ENCODE data around the gene CCT3.

CCT3 gene

DNA sequence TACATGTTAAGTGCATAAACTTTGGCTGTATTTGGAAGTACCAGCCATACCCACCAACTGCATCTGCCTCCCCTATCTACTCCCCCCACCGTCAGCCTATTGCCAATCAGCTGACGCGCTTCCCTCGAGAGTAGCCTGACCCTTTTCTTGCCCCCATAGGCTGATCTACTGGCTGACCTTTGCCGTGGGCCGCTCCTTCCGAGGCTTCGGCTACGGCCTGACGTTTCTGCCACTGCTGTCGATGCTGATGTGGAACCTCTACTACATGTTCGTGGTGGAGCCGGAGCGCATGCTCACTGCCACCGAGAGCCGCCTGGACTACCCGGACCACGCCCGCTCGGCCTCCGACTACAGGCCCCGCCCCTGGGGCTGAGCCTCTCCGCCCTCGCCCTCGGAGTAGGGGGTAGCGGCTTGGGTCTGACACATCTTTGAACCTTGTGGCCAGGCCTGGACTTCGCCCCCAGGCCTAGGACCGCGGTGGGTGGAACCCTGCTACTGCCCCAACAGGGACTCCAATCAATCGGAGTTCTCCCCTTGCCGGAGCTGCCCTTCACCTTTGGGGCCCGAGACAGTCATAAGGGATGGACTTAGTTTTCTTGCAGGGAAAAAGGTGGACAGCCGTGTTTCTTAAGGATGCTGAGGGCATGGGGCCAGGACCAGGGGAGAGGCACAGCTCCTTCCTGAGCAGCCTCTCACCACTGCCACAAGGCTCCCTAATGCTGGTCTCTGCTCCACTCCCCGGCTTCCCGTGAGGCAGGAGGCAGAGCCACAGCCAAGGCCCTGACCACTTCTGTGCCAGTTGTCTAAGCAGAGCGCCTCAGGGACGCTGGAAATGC lies 46.6 kb downstream of the CCT3 start:
- H3K4me3 ChIP-seq (ENCODE audit: low read depth, low read length) = peak overlapping the region; percentile 70
- CTCF ChIA-PET = no interaction called here
- POLR2A ChIA-PET = interaction anchor here (1.8 kb wide), 1 partner anchor 8 kb away, joined by 8 read pairs; the partner anchor contains the start of gene SMG5
- TF ChIP-seq, protein P1, sequence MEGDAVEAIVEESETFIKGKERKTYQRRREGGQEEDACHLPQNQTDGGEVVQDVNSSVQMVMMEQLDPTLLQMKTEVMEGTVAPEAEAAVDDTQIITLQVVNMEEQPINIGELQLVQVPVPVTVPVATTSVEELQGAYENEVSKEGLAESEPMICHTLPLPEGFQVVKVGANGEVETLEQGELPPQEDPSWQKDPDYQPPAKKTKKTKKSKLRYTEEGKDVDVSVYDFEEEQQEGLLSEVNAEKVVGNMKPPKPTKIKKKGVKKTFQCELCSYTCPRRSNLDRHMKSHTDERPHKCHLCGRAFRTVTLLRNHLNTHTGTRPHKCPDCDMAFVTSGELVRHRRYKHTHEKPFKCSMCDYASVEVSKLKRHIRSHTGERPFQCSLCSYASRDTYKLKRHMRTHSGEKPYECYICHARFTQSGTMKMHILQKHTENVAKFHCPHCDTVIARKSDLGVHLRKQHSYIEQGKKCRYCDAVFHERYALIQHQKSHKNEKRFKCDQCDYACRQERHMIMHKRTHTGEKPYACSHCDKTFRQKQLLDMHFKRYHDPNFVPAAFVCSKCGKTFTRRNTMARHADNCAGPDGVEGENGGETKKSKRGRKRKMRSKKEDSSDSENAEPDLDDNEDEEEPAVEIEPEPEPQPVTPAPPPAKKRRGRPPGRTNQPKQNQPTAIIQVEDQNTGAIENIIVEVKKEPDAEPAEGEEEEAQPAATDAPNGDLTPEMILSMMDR (IDR thresholded peaks at IDR 0.05; ENCODE audit: insufficient read depth, low read length, missing control alignments) = no peak
- no peak for DNase-seq (ENCODE audit: low read depth, low spot score)

DNA sequence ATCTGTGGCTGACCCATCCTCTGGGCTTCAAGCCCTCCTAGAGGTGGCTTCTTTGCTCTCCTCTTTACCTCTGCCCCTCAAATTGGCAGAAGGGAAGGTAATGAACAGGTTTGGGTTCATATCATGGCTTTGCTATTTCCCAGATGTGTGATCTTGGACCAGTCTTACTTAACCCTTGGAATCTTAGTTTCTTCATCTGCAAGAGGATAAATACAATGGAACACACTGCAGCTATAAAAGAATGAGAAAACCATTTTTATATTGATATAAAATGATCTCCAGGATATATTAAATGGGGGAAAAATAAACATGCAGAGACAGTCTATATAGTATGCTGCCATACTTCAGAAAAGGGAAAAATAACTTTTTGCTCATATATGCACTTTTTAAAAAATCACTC lies 48.2 kb downstream of the CCT3 start:
- no peak for DNase-seq (ENCODE audit: low read depth, low spot score)
- POLR2A ChIA-PET = interaction anchor here (0.6 to 1.1 kb wide), 2 partner anchors 9 to 14 kb away, joined by 3 read pairs; no protein-coding TSS in a partner anchor
- H3K4me3 ChIP-seq (ENCODE audit: low read depth, low read length) = no peak overlapping the region
- TF ChIP-seq, protein P1 (IDR thresholded peaks at IDR 0.05; ENCODE audit: insufficient read depth, low read length, missing control alignments) = no peak
- CTCF ChIA-PET = interaction anchor here (0.9 kb wide), 1 partner anchor 70 kb away, joined by 4 read pairs; no protein-coding TSS in a partner anchor

DNA sequence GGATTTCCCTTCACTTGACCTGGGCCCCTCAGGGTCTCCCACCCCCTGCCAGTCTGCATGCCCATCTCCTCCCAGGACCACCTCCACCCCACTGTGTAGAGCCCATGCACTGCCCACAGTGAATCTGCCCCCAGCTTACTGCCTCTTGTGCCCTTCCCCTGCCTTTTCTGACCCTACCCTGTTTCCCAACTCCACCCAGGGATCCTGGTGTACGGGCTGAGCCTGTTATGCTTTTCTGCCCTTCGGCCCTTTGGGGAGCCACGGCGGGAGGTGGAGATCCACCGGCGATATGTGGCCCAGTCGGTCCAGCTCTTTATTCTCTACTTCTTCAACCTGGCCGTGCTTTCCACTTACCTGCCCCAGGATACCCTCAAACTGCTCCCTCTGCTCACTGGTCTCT lies 52.0 kb downstream of the CCT3 start:
- no peak overlapping the region for H3K4me3 ChIP-seq (ENCODE audit: low read depth, low read length)
- DNase-seq (ENCODE audit: low read depth, low spot score) = no peak
- CTCF ChIA-PET = interaction anchor here (1.2 to 1.6 kb wide), 3 partner anchors 33 to 61 kb away, joined by 3 to 4 read pairs (median 3); no protein-coding TSS in a partner anchor
- POLR2A ChIA-PET = interaction anchor here (0.6 to 1.2 kb wide), 2 partner anchors 11 to 69 kb away, joined by 4 to 6 read pairs; no protein-coding TSS in a partner anchor
- TF ChIP-seq, protein P1 (IDR thresholded peaks at IDR 0.05; ENCODE audit: insufficient read depth, low read length, missing control alignments) = no peak

DNA sequence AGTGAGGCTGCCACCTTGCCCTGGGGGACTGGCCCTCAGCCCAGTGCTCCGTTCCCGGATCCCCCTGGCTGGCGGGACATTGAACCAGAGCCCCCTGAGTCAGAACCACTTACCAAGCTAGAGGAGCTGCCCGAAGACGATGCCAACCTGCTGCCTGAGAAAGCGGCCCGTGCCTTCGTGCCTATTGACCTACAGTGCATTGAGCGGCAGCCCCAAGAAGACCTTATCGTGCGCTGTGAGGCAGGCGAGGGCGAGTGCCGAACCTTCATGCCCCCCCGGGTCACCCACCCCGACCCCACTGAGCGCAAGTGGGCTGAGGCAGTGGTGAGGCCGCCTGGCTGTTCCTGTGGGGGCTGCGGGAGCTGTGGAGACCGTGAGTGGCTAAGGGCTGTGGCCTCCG lies 52.7 kb downstream of the CCT3 start:
- no peak for DNase-seq (ENCODE audit: low read depth, low spot score)
- ChIA-PET POLR2A (interaction anchor here (0.6 to 1.2 kb wide), 3 partner anchors 10 to 68 kb away, joined by 4 to 6 read pairs (median 4); no protein-coding TSS in a partner anchor), CTCF (interaction anchor here (1.2 to 1.6 kb wide), 3 partner anchors 34 to 60 kb away, joined by 3 to 4 read pairs (median 3); no protein-coding TSS in a partner anchor)
- TF ChIP-seq, protein P1 (IDR thresholded peaks at IDR 0.05; ENCODE audit: insufficient read depth, low read length, missing control alignments) = no peak
- no peak overlapping the region for H3K4me3 ChIP-seq (ENCODE audit: low read depth, low read length)

DNA sequence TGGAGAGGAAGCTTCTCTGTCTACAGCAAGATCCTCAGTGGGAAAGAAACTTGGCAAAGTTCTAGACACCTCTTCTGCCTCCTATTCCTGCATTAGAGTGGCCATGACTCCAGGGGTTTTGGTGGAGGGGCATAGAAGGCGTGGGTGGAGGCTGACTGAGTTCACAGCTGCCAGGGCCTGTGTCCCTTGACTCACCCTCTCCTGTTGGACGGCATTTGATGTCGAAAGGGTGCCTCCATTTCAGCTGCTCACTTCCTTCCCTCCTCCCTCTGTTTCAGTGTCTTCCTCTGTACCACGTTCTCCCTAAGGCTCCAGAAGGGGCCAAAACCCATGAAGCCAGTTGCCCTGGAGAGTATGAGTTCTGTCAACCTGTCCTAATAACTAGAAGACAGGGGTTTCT lies 53.3 kb downstream of the CCT3 start:
- POLR2A ChIA-PET = interaction anchor here (1.1 to 1.2 kb wide), 2 partner anchors 10 to 12 kb away, joined by 4 read pairs; no protein-coding TSS in a partner anchor
- CTCF ChIA-PET = interaction anchor here (1.2 kb wide), 2 partner anchors 35 to 60 kb away, joined by 3 read pairs; no protein-coding TSS in a partner anchor
- TF ChIP-seq, protein P1 (IDR thresholded peaks at IDR 0.05; ENCODE audit: insufficient read depth, low read length, missing control alignments) = no peak
- DNase-seq (ENCODE audit: low read depth, low spot score) = no peak
- H3K4me3 ChIP-seq (ENCODE audit: low read depth, low read length) = no peak overlapping the region

DNA sequence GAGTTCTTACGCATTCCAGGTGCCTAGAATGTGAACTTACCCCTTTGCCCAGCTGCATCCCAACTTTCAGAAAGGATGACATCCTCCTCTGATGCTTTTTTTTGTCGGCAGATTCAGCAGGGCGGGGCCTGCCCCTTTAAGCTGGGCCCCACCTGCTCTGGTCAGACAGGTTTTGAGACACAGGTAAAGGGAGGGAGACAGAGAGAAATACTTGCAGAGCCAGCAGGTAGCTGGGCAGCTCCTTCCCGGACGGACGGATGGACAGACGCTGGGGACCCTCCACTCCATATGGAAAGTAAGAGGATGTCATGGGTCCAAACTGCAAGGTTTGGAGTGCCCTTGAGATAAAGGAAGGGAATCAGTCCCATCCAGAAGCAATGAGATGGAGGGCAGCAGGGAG lies 54.0 kb downstream of the CCT3 start, which contains the start of gene TMEM79:
TSS of gene TMEM79 (plus strand) at position 214 of the 400 bp plus-strand sequence. CDS start 902 bp downstream, outside the sequence.
- peak within 1 kb of the TSS; percentile 86 for H3K4me3 ChIP-seq (ENCODE audit: low read depth, low read length)
- ChIA-PET CTCF (interaction anchor here (1.0 to 2.0 kb wide), 5 partner anchors 22 to 59 kb away, joined by 3 to 6 read pairs (median 3); no protein-coding TSS in a partner anchor), POLR2A (interaction anchor here (0.5 to 1.9 kb wide), 3 partner anchors 10 to 19 kb away, joined by 3 to 7 read pairs (median 3); partner anchors contain the start of gene GLMP)
- TF ChIP-seq, protein P1 (IDR thresholded peaks at IDR 0.05; ENCODE audit: insufficient read depth, low read length, missing control alignments) = no peak
- no peak for DNase-seq (ENCODE audit: low read depth, low spot score)
